Upper lobe of left lung (tissue), 6 donors: ENCODE data around the gene MT3. TPM values are rescaled to one million over a fixed set of nuclear protein-coding genes. Genes with fewer than 3 reads are reported as not detected.

Experiments
- ATAC-seq, 2 donors: fragments of 200-7000 bp; cut with Tn5 transposase; one replicate each; pipeline ENCODE4 v1.9.1; 2022; ENCODE audit warnings: mild to moderate bottlenecking in 2 of 2, moderate library complexity in 2 of 2; ENCODE audit not compliant: low FRiP score in 2 of 2
- DNase-seq, 2 donors: peaks; one replicate each; pipeline ENCODE4 v3.0.0-alpha.2; 2019 to 2020
- H3K27ac ChIP-seq, 4 donors: fragments of 200-600 bp; sonication (generic); one replicate each; pipeline ENCODE4 v1.5.1; 2016 to 2019
- H3K27me3 ChIP-seq, 4 donors: fragments of 200-600 bp; sonication (generic); one replicate each; pipeline ENCODE4 v1.5.1; 2017 to 2019
- H3K36me3 ChIP-seq, 4 donors: fragments of 200-600 bp; sonication (generic); one replicate each; pipeline ENCODE4 v1.5.1; 2016 to 2019
- H3K4me1 ChIP-seq, 4 donors: fragments of 200-600 bp; sonication (generic); one replicate each; pipeline ENCODE4 v1.5.1; 2018 to 2019
- H3K4me3 ChIP-seq, 4 donors: fragments of 200-600 bp; sonication (generic); one replicate each; pipeline ENCODE4 v1.5.1; 2017 to 2019; ENCODE audit warnings: mild to moderate bottlenecking in 2 of 4, moderate library complexity in 1 of 4
- H3K9me3 ChIP-seq, 4 donors: fragments of 200-600 bp; sonication (generic); one replicate each; pipeline ENCODE4 v1.5.1; 2018 to 2019
- CTCF ChIP-seq, 6 experiments: fragments of 450-650 bp in 4 of 6; fragments of 200-600 bp in 2 of 6; sonication (generic) in 2 of 6; IDR thresholded peaks; one replicate each; pipeline ENCODE4 v1.5.1; 2016 to 2019; ENCODE audit warnings: antibody characterized with exemption in 6 of 6
- EP300 ChIP-seq, 4 donors: sonication (generic); formaldehyde crosslinking; IDR thresholded peaks; one replicate each; pipeline ENCODE4 v1.5.1; 2017; ENCODE audit warnings: antibody characterized with exemption in 4 of 4, control low read depth in 2 of 4
- POLR2A ChIP-seq, 4 donors: fragments of 450-650 bp; IDR thresholded peaks; one replicate each; pipeline ENCODE4 v1.5.1; 2016 to 2017; ENCODE audit warnings: antibody characterized with exemption in 4 of 4, mild to moderate bottlenecking in 2 of 4
- POLR2AphosphoS5 ChIP-seq, 2 donors: sonication (generic); formaldehyde crosslinking; IDR thresholded peaks; one replicate each; pipeline ENCODE4 v1.5.1; 2017; ENCODE audit warnings: antibody characterized with exemption in 2 of 2
- WGBS, 2 donors: methylation state at CpG; one replicate each; pipeline ENCODE4 v1.1.5; 2017 to 2018; 5-methylcytosine and 5-hydroxymethylcytosine counted together
- total RNA-seq, 6 donors: library from RNA; depleted of rRNA in 4 of 6; stranded (reverse); fragments of >200 nt in 4 of 6; gene quantifications; one replicate each; pipeline versions ENCODE4 v1.1.0 to v1.2.1, GENCODE V29; 2016 to 2021
- donor health status: DM: no; HTN: no; CAD: no; lungs with moderate emphysema.
- donor health status: DM: no; HTN: yes; CAD: no; lungs with severe emphysema.

MT3 gene
- total RNA-seq, 6 donors from 2014 or later, result 1.4 to 1.5 TPM; not detected in 4

- DNase-seq, result no peak
Measured at GRCh38 chr16:56558024-56558747, 31.1 kb upstream of the MT3 start.

GRCh38 chr16:56559109-56559508 is 30.2 kb upstream of the MT3 start:
- no peak for DNase-seq
- no peak for TF ChIP-seq POLR2AphosphoS5 (IDR thresholded peaks at IDR 0.05)

More at GRCh38 chr16:56558024-56558747, 31.1 kb upstream of the MT3 start:
- Histone ChIP-seq H3K27ac (no peak overlapping the region), H3K4me3 (no peak overlapping the region), H3K4me1 (no peaks in the 10 kb centered on the region), H3K36me3 (no peaks in the 10 kb centered on the region), H3K9me3 (no peaks in the 10 kb centered on the region), H3K27me3 (no peaks in the 10 kb centered on the region)
- TF ChIP-seq EP300 (IDR thresholded peaks at IDR 0.05), result no peak
- TF ChIP-seq POLR2AphosphoS5 (IDR thresholded peaks at IDR 0.05), result no peak
- TF ChIP-seq POLR2A (IDR thresholded peaks at IDR 0.05), result no peak
- TF ChIP-seq CTCF (IDR thresholded peaks at IDR 0.05), result no peak
- 78 to 80% methylated on average over 7 to 8 of the region's 8 CpGs for WGBS, 2 donors
- no peak for ATAC-seq

GRCh38 chr16:56560447-56560846 is 28.9 kb upstream of the MT3 start:
- no peak overlapping the region for H3K4me3 ChIP-seq
- ATAC-seq, result no peak
- H3K27me3 ChIP-seq, result no peaks in the 10 kb centered on the region
- no peaks in the 10 kb centered on the region for H3K9me3 ChIP-seq
- 46 to 60% methylated on average over 1 of the region's 1 CpG for WGBS, 2 donors
- no peak for DNase-seq
- H3K36me3 ChIP-seq, result no peaks in the 10 kb centered on the region
- no peak overlapping the region for H3K27ac ChIP-seq
- no peak for TF ChIP-seq POLR2AphosphoS5 (IDR thresholded peaks at IDR 0.05)
- TF ChIP-seq CTCF (IDR thresholded peaks at IDR 0.05), result no peak
- no peak for TF ChIP-seq EP300 (IDR thresholded peaks at IDR 0.05)
- TF ChIP-seq POLR2A (IDR thresholded peaks at IDR 0.05), result no peak
- no peaks in the 10 kb centered on the region for H3K4me1 ChIP-seq

More at GRCh38 chr16:56559109-56559508, 30.2 kb upstream of the MT3 start:
- H3K36me3 ChIP-seq, result no peaks in the 10 kb centered on the region
- no peak overlapping the region for H3K4me3 ChIP-seq
- H3K4me1 ChIP-seq, result no peaks in the 10 kb centered on the region
- ATAC-seq, result no peak
- H3K27ac ChIP-seq, result no peak overlapping the region
- 84 to 97% methylated on average over 4 of the region's 4 CpGs for WGBS, 2 donors
- H3K27me3 ChIP-seq, result no peaks in the 10 kb centered on the region
- no peaks in the 10 kb centered on the region for H3K9me3 ChIP-seq

- no peaks in the 10 kb centered on the region for H3K4me1 ChIP-seq
- H3K4me3 ChIP-seq, result no peak overlapping the region
- H3K9me3 ChIP-seq, result no peaks in the 10 kb centered on the region
- H3K27me3 ChIP-seq, result no peaks in the 10 kb centered on the region
- ATAC-seq (no peak), DNase-seq (no peak)
- no peak overlapping the region for H3K27ac ChIP-seq
- no peaks in the 10 kb centered on the region for H3K36me3 ChIP-seq
- 74 to 80% methylated on average over 1 of the region's 1 CpG for WGBS, 2 donors
- TF ChIP-seq POLR2AphosphoS5 (IDR thresholded peaks at IDR 0.05) (no peak), POLR2A (IDR thresholded peaks at IDR 0.05) (no peak), EP300 (IDR thresholded peaks at IDR 0.05) (no peak), CTCF (IDR thresholded peaks at IDR 0.05) (no peak)
Measured at GRCh38 chr16:56561126-56561525, 28.2 kb upstream of the MT3 start.

GRCh38 chr16:56564793-56565477 is 24.4 kb upstream of the MT3 start, which contains the start of gene MT4:
Gene MT4 (plus strand): TSS chr16:56565073. CDS start chr16:56565129, 56 bp downstream.
- WGBS, 2 donors, result 84 to 88% methylated on average over 8 to 10 of the region's 12 CpGs
- Histone ChIP-seq H3K36me3 (no peaks in the 10 kb centered on the region), H3K4me1 (no peaks in the 10 kb centered on the region), H3K27me3 (no peaks in the 10 kb centered on the region), H3K4me3 (no peak within 1 kb of the TSS), H3K9me3 (no peaks in the 10 kb centered on the region), H3K27ac (no peak within 1 kb of the TSS)
- ATAC-seq (no peak), DNase-seq (peak in 1 of 2 donors; percentile 33)
- TF ChIP-seq POLR2AphosphoS5 (IDR thresholded peaks at IDR 0.05) (no peak), EP300 (IDR thresholded peaks at IDR 0.05) (no peak), CTCF (IDR thresholded peaks at IDR 0.05) (no peak), POLR2A (IDR thresholded peaks at IDR 0.05) (no peak)
